ENCODE measurements around the gene PSMA7.

PSMA7 gene

GRCh38 chr20:62141397-62142251 lies 1.6 kb downstream of the PSMA7 start:
- in situ Hi-C loops (cut with MboI; ENCODE audit: low pct_unique_long_range_greater_than_20kb, low sequenced_read_pairs): loop anchor here (10.0 kb wide), 1 partner anchor 117 kb away; no protein-coding TSS in a partner anchor

GRCh38 chr20:62141043-62141396 lies 2.2 kb downstream of the PSMA7 start:
- in situ Hi-C loops (cut with MboI; ENCODE audit: low pct_unique_long_range_greater_than_20kb, low sequenced_read_pairs): loop anchor here (10.0 kb wide), 1 partner anchor 116 kb away; no protein-coding TSS in a partner anchor
- DNase-seq: no peak

More at GRCh38 chr20:62141397-62142251, 1.6 kb downstream of the PSMA7 start:
- DNase-seq: peak; percentile 16

GRCh38 chr20:62139636-62140035 lies 3.6 kb downstream of the PSMA7 start:
- in situ Hi-C loops (cut with MboI; ENCODE audit: low pct_unique_long_range_greater_than_20kb, low sequenced_read_pairs): loop anchor here (10.0 kb wide), 1 partner anchor 115 kb away; no protein-coding TSS in a partner anchor
- no peak for DNase-seq

- in situ Hi-C loops (cut with MboI; ENCODE audit: low pct_unique_long_range_greater_than_20kb, low sequenced_read_pairs): no loop called here
- no peak for DNase-seq
Observed at GRCh38 chr20:62138912-62139311, 4.3 kb downstream of the PSMA7 start.

GRCh38 chr20:62138204-62138543 lies 5.0 kb downstream of the PSMA7 start:
- in situ Hi-C loops (cut with MboI; ENCODE audit: low pct_unique_long_range_greater_than_20kb, low sequenced_read_pairs): no loop called here
- no peak for DNase-seq

- in situ Hi-C loops (cut with MboI; ENCODE audit: low pct_unique_long_range_greater_than_20kb, low sequenced_read_pairs): no loop called here
- DNase-seq: no peak
Observed at GRCh38 chr20:62137478-62138203, 5.6 kb downstream of the PSMA7 start.

GRCh38 chr20:62137092-62137384 lies 6.2 kb downstream of the PSMA7 start:
- DNase-seq: no peak
- in situ Hi-C loops (cut with MboI; ENCODE audit: low pct_unique_long_range_greater_than_20kb, low sequenced_read_pairs): no loop called here

GRCh38 chr20:62136283-62137091 lies 6.7 kb downstream of the PSMA7 start:
- peak; percentile 86 for DNase-seq
- in situ Hi-C loops (cut with MboI; ENCODE audit: low pct_unique_long_range_greater_than_20kb, low sequenced_read_pairs): no loop called here

GRCh38 chr20:62135573-62136266 lies 7.5 kb downstream of the PSMA7 start:
- in situ Hi-C loops (cut with MboI; ENCODE audit: low pct_unique_long_range_greater_than_20kb, low sequenced_read_pairs): no loop called here

GRCh38 chr20:62134735-62135231 lies 8.4 kb downstream of the PSMA7 start:
- no peak for DNase-seq
- in situ Hi-C loops (cut with MboI; ENCODE audit: low pct_unique_long_range_greater_than_20kb, low sequenced_read_pairs): no loop called here

More at GRCh38 chr20:62135573-62136266, 7.5 kb downstream of the PSMA7 start:
- no peak for DNase-seq

- DNase-seq: peak; percentile 33
- in situ Hi-C loops (cut with MboI; ENCODE audit: low pct_unique_long_range_greater_than_20kb, low sequenced_read_pairs): no loop called here
Observed at GRCh38 chr20:62133864-62134263, 9.3 kb downstream of the PSMA7 start.

- no peak for DNase-seq
- in situ Hi-C loops (cut with MboI; ENCODE audit: low pct_unique_long_range_greater_than_20kb, low sequenced_read_pairs): no loop called here
Observed at GRCh38 chr20:62133051-62133845, 9.9 kb downstream of the PSMA7 start.

GRCh38 chr20:62132421-62132820 lies 10.8 kb downstream of the PSMA7 start:
- DNase-seq: no peak
- in situ Hi-C loops (cut with MboI; ENCODE audit: low pct_unique_long_range_greater_than_20kb, low sequenced_read_pairs): no loop called here

- no peak for DNase-seq
- in situ Hi-C loops (cut with MboI; ENCODE audit: low pct_unique_long_range_greater_than_20kb, low sequenced_read_pairs): no loop called here
Observed at GRCh38 chr20:62131560-62132320, 11.5 kb downstream of the PSMA7 start.

GRCh38 chr20:62129731-62130531 lies 13.3 kb downstream of the PSMA7 start:
- DNase-seq: no peak
- in situ Hi-C loops (cut with MboI; ENCODE audit: low pct_unique_long_range_greater_than_20kb, low sequenced_read_pairs): no loop called here

- in situ Hi-C loops (cut with MboI; ENCODE audit: low pct_unique_long_range_greater_than_20kb, low sequenced_read_pairs): no loop called here
Observed at GRCh38 chr20:62128502-62128901, 14.7 kb downstream of the PSMA7 start.

GRCh38 chr20:62127799-62128198 lies 15.4 kb downstream of the PSMA7 start:
- no peak for DNase-seq
- in situ Hi-C loops (cut with MboI; ENCODE audit: low pct_unique_long_range_greater_than_20kb, low sequenced_read_pairs): no loop called here

More at GRCh38 chr20:62128502-62128901, 14.7 kb downstream of the PSMA7 start:
- no peak for DNase-seq
